H9 (cell line): Measurements from ENCODE around the gene CETP. TPM values are rescaled to one million over a fixed set of nuclear protein-coding genes. Genes with fewer than 3 reads are reported as not detected.

Source experiments
- DNase-seq: peaks from one replicate; pipeline ENCODE4 v3.0.0-alpha.2; 2017
- H2AFZ ChIP-seq: one replicate; pipeline ENCODE4 v1.6.1; 2013; ENCODE audit warnings: mild to moderate bottlenecking, low read length, control low read depth, moderate library complexity
- H2AK5ac ChIP-seq: 2 replicates; pipeline ENCODE4 v1.6.1; 2013; ENCODE audit warnings: low read length, control low read depth, mixed read lengths; ENCODE audit not compliant: insufficient read length
- H2BK120ac ChIP-seq: one replicate; pipeline ENCODE4 v1.6.1; 2013; ENCODE audit warnings: low read depth, mild to moderate bottlenecking, low read length, control low read depth, inconsistent platforms; ENCODE audit not compliant: poor library complexity, severe bottlenecking
- H2BK12ac ChIP-seq: 2 replicates; pipeline ENCODE4 v1.6.1; 2013; ENCODE audit warnings: low read length, control low read depth, mixed read lengths, low read depth; ENCODE audit not compliant: insufficient read length
- H2BK15ac ChIP-seq: 2 replicates; pipeline ENCODE4 v1.6.1; 2013; ENCODE audit warnings: low read depth, low read length, control low read depth
- H2BK20ac ChIP-seq: one replicate; pipeline ENCODE4 v1.6.1; 2013; ENCODE audit warnings: low read depth, mild to moderate bottlenecking, low read length, control low read depth, inconsistent platforms; ENCODE audit not compliant: poor library complexity, severe bottlenecking
- H2BK5ac ChIP-seq: 2 replicates; pipeline ENCODE4 v1.6.1; 2013; ENCODE audit warnings: low read length, control low read depth, mixed read lengths; ENCODE audit not compliant: insufficient read length
- H3K14ac ChIP-seq: 2 replicates; pipeline ENCODE4 v1.6.1; 2013; ENCODE audit warnings: low read length, control low read depth; ENCODE audit not compliant: insufficient read depth
- H3K18ac ChIP-seq: 2 replicates; pipeline ENCODE4 v1.6.1; 2013; ENCODE audit warnings: low read depth, mild to moderate bottlenecking, mixed read lengths, low read length, control low read depth; ENCODE audit not compliant: insufficient read length
- H3K23ac ChIP-seq: 2 replicates; pipeline ENCODE4 v1.6.1; 2013; ENCODE audit warnings: low read length, control low read depth, mixed read lengths, low read depth; ENCODE audit not compliant: insufficient read length
- H3K23me2 ChIP-seq: 2 replicates; pipeline ENCODE4 v1.6.1; 2013; ENCODE audit warnings: low read depth, mild to moderate bottlenecking, mixed read lengths, low read length, control low read depth; ENCODE audit not compliant: insufficient read length, poor library complexity, severe bottlenecking
- H3K27ac ChIP-seq: 2 replicates; pipeline ENCODE4 v1.5.1; 2013; ENCODE audit warnings: low read length, control low read depth, mixed read lengths, low read depth; ENCODE audit not compliant: insufficient read length
- H3K27me3 ChIP-seq: 2 replicates; pipeline ENCODE4 v1.6.1; 2013; ENCODE audit warnings: low read length, control low read depth, inconsistent platforms; ENCODE audit not compliant: insufficient read depth
- H3K4ac ChIP-seq: 2 replicates; pipeline ENCODE4 v1.6.1; 2013; ENCODE audit warnings: low read depth, mild to moderate bottlenecking, control low read depth, inconsistent platforms, low read length, moderate library complexity
- H3K4me1 ChIP-seq: 2 replicates; pipeline ENCODE4 v1.6.1; 2013; ENCODE audit warnings: low read length, control low read depth, inconsistent platforms; ENCODE audit not compliant: insufficient read depth
- H3K4me2 ChIP-seq: 2 replicates; pipeline ENCODE4 v1.6.1; 2013; ENCODE audit warnings: low read length, control low read depth, mixed read lengths; ENCODE audit not compliant: insufficient read length, insufficient read depth
- H3K56ac ChIP-seq: 2 replicates; pipeline ENCODE4 v1.6.1; 2013; ENCODE audit warnings: low read depth, mild to moderate bottlenecking, mixed read lengths, low read length, control low read depth; ENCODE audit not compliant: insufficient read length
- H3K79me1 ChIP-seq: 2 replicates; pipeline ENCODE4 v1.6.1; 2013; ENCODE audit warnings: low read depth, mild to moderate bottlenecking, moderate library complexity, low read length, control low read depth, inconsistent platforms; ENCODE audit not compliant: insufficient read depth, poor library complexity, severe bottlenecking
- H3K79me2 ChIP-seq: 2 replicates; pipeline ENCODE4 v1.6.1; 2013; ENCODE audit warnings: low read length, control low read depth, inconsistent platforms; ENCODE audit not compliant: insufficient read depth
- H3K9ac ChIP-seq: 2 replicates; pipeline ENCODE4 v1.6.1; 2013; ENCODE audit warnings: low read length, control low read depth, mixed read lengths; ENCODE audit not compliant: insufficient read length; ENCODE audit errors: extremely low read depth
- H3K9me3 ChIP-seq: one replicate; pipeline ENCODE4 v1.6.1; 2013; ENCODE audit warnings: low read depth, low read length, inconsistent platforms; ENCODE audit not compliant: control insufficient read depth
- H3T11ph ChIP-seq: one replicate; pipeline ENCODE4 v1.6.1; 2013; ENCODE audit warnings: mild to moderate bottlenecking, low read length, control low read depth, inconsistent platforms
- H4K20me1 ChIP-seq: one replicate; pipeline ENCODE4 v1.6.1; 2013; ENCODE audit not compliant: control insufficient read depth, insufficient read length, insufficient read depth
- H4K5ac ChIP-seq: 2 replicates; pipeline ENCODE4 v1.6.1; 2013; ENCODE audit warnings: low read depth, mild to moderate bottlenecking, mixed read lengths, low read length, control low read depth; ENCODE audit not compliant: insufficient read length
- H4K8ac ChIP-seq: replicated peaks from 2 replicates; pipeline ENCODE4 v1.6.1; 2013; ENCODE audit warnings: low read length, control low read depth, mixed read lengths, low read depth; ENCODE audit not compliant: insufficient read length
- H4K91ac ChIP-seq: 2 replicates; pipeline ENCODE4 v1.6.1; 2013; ENCODE audit warnings: low read depth, mild to moderate bottlenecking, moderate library complexity, mixed read lengths, low read length, control low read depth; ENCODE audit not compliant: insufficient read length
- H3K27ac Mint-ChIP-seq, 3 experiments: 2 replicates in 2 of 3; 3 replicates in 1 of 3; pipeline ENCODE4 v1.8.0; 2020 to 2021; ENCODE audit warnings: mixed read lengths in 3 of 3, mild to moderate bottlenecking in 1 of 3, moderate library complexity in 1 of 3
- H3K27me3 Mint-ChIP-seq: 2 replicates; pipeline ENCODE4 v1.8.0; 2021; ENCODE audit warnings: low read depth, mild to moderate bottlenecking, moderate library complexity, mixed read lengths
- H3K36me3 Mint-ChIP-seq, 3 experiments: 2 replicates in 2 of 3; 3 replicates in 1 of 3; pipeline ENCODE4 v1.8.0; 2020 to 2021; ENCODE audit warnings: low read depth in 3 of 3, mixed read lengths in 3 of 3; ENCODE audit not compliant: insufficient read depth in 1 of 3
- H3K4me1 Mint-ChIP-seq, 2 experiments: 2 replicates each; pipeline ENCODE4 v1.8.0; 2020; ENCODE audit warnings: mixed read lengths in 2 of 2
- H3K4me3 Mint-ChIP-seq, 2 experiments: 2 replicates in 1 of 2; 3 replicates in 1 of 2; pipeline ENCODE4 v1.8.0; 2020 to 2021; ENCODE audit warnings: mild to moderate bottlenecking in 2 of 2, mixed read lengths in 2 of 2, moderate library complexity in 1 of 2
- H3K9me3 Mint-ChIP-seq, 2 experiments: 2 replicates in 1 of 2; 3 replicates in 1 of 2; pipeline ENCODE4 v1.8.0; 2020; ENCODE audit warnings: mild to moderate bottlenecking in 2 of 2, mixed read lengths in 2 of 2, moderate library complexity in 1 of 2
- CTCF ChIP-seq: fragments of 200-600 bp; sonication (generic); conservative IDR thresholded peaks from 3 replicates; pipeline ENCODE4 v1.8.0; 2021; ENCODE audit warnings: antibody characterized with exemption, mild to moderate bottlenecking
- WGBS: extraction: QIAGEN DNeasy Blood & Tissue Kit; methylation state at CpG from one replicate; pipeline ENCODE4 v1.1.7; 2013; ENCODE audit warnings: missing lambda C conversion rate, low lambda C conversion rate, mixed read lengths; ENCODE audit not compliant: insufficient read length; ENCODE audit errors: extremely low coverage; 5-methylcytosine and 5-hydroxymethylcytosine counted together
- total RNA-seq: library from RNA; stranded (reverse); gene quantifications from 2 replicates; pipeline ENCODE4 v1.2.1, GENCODE V29; 2021

Gene CETP
- total RNA-seq, 1 experiment from 2014 or later = not detected

DNA sequence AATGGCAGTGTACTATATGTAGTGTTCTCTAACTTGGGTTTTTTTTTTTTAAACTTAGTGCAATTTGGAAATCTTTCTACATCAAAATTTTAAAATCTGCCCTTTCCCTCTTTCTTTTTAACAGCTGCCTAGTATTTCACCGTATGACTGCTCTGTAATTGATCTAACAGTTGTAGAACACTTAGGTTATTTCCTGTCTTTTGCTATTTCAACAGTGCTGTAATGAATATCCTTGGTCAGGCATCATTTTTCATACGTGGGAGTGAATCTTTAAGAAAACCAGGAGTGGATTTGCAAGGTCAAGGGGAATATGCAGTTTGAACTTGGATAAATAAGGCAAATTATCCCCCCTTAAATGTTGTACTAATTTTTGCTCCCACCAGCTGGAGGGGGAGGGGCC is 31.5 kb downstream of the CETP start:
- H3K18ac ChIP-seq = no peak overlapping the region
- no peak overlapping the region for H3K4ac ChIP-seq
- no peak overlapping the region for H2BK15ac ChIP-seq
- peaks cover 58% of the 10 kb centered on the region for H3K27me3 Mint-ChIP-seq
- no peaks in the 10 kb centered on the region for H3K9me3 ChIP-seq
- H2BK120ac ChIP-seq = no peak overlapping the region
- no peaks in the 10 kb centered on the region for H3K4me1 ChIP-seq
- no peaks in the 10 kb centered on the region for H3K79me2 ChIP-seq
- no peak overlapping the region for H3K27ac Mint-ChIP-seq
- no peak overlapping the region for H4K5ac ChIP-seq
- H3K23ac ChIP-seq = no peak overlapping the region
- H3K9ac ChIP-seq = no peak overlapping the region
- DNase-seq = no peak
- H3K14ac ChIP-seq = no peak overlapping the region
- no peak overlapping the region for H2BK20ac ChIP-seq
- peaks cover 4% of the 10 kb centered on the region; the same call in 1 of the 2 replicates for H3K27me3 ChIP-seq
- no peak overlapping the region for H3K27ac ChIP-seq
- H3K36me3 Mint-ChIP-seq = no peaks in the 10 kb centered on the region; a peak in 1 of 7 replicates
- no CpG with 5 or more reads among the region's 2 CpGs for WGBS
- no peak for TF ChIP-seq CTCF
- H3K9me3 Mint-ChIP-seq = no peaks in the 10 kb centered on the region
- no peak overlapping the region for H4K91ac ChIP-seq
- H4K20me1 ChIP-seq = no peaks in the 10 kb centered on the region
- no peaks in the 10 kb centered on the region for H3K79me1 ChIP-seq
- H2AFZ ChIP-seq = no peak overlapping the region
- no peak overlapping the region for H2BK12ac ChIP-seq
- H3K23me2 ChIP-seq = peaks cover 2% of the 10 kb centered on the region
- no peak overlapping the region for H2BK5ac ChIP-seq
- no peak overlapping the region for H3K4me3 Mint-ChIP-seq
- H4K8ac ChIP-seq = no peak overlapping the region
- no peak overlapping the region for H3K56ac ChIP-seq
- H3K4me1 Mint-ChIP-seq = peaks cover 17 to 25% of the 10 kb centered on the region in 2 experiments
- no peak overlapping the region for H2AK5ac ChIP-seq
- H3T11ph ChIP-seq = no peak overlapping the region
- H3K4me2 ChIP-seq = no peak overlapping the region
